Activated CD8-positive, alpha-beta memory T cell treated with anti-CD3 and anti-CD28 coated beads for 48 hours (primary cell): ENCODE data around the gene RTN1.

Source experiments
- DNase-seq, 3 experiments: peaks; one replicate each; pipeline ENCODE4 v3.0.0-alpha.2; 2020; ENCODE audit warnings: low read depth in 2 of 3, low spot score in 2 of 3

RTN1 gene

GRCh38 chr14:59852350-59852749 lies 18.2 kb downstream of the RTN1 start:
- DNase-seq: no peak

DNA sequence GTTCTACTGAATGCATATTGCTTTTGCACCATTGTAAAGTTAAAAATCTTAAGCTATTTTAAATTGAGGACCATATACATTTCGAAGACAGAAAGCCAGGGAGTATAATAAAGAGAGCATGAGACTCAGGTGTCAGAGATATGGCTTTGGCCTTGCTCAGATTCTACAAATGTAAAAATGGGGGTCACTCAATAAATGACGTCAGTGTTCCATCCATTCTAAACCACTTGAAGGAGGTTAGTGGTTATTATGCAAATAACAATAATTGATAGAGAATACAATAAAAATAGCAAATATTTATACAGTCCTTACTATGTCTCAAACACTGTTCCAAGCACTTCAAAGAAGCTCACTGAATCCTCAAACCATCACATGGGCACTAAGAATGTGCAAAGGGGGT lies 20.1 kb downstream of the RTN1 start:
- no peak for DNase-seq

- DNase-seq: no peak
Measured at GRCh38 chr14:59849411-59850130, 21.0 kb downstream of the RTN1 start.

DNA sequence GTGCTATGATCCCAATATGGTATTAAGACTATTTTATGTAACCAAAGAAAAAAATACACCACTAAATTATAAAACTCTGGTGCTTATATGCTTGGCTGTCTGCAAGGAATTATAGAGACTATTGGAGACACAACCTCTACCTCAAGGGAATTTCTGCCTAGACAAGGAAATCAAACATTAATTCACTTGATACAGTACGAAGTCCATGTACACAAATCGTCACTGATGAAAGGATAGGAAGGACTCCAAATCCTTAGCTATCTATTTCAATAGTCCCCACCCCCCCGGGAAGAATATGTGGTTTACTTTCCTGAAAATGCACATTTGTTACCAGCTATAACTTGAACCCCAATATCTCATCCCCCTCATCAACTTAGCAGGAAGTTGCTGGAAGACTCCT lies 21.9 kb downstream of the RTN1 start:
- DNase-seq: no peak

DNA sequence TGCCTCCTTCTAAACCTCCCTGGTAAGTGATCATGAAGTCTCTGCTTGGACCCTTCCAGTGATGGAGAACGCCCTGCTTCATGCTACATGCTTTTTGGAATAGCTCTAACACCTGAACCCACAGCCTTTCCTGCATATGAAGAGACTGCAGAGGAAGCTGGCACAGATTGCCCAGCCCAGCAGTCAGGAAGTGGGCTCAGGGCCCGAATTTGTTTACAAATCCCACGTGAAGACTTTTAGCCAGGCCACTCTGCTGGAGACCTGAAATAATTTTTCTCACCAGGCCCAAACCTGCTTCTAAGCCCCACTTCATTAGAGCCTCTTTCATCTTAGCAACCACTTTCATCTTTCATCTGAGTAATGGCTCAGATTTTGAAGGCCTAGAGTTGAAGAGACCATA lies 22.9 kb downstream of the RTN1 start:
- no peak for DNase-seq

DNA sequence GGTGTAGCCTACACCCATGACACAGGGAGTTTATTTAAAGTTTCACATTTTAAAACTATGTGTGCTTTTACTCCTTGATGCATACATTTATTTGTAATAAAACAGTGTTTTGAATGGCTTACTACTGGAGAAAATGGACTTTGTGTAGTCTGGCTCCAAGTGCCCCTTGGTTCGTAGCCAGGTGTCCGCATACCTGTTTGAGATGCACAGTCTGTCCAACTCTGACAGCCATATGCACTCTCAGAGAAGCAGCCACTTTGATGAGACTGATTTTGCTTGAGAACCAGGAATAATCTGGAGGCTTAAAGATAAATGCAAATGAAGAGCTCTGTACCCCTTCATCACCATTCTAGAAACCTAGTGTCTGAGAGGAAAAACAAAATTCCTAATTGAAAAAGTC lies 24.0 kb downstream of the RTN1 start:
- DNase-seq: no peak

DNA sequence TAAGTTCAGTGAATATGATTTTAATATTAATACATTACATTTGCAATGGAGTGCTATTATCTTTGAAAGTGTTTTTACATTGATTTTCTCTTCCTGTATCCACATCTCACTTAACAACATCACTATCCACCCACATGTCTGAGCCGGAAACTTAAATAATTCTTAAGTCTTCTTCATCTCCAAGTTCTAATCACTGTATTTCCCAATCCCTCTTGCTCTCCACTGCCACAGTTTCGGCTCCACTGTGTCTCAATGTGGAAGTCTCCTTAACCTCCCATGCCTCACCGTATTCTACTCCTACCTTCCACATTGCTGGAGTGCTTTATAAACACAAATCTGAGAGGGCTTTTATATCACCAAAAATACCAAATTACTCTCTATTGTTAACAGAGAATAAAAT lies 25.3 kb downstream of the RTN1 start:
- no peak for DNase-seq

GRCh38 chr14:59844186-59844812 lies 26.3 kb downstream of the RTN1 start:
- DNase-seq: no peak

GRCh38 chr14:59836116-59836515 lies 34.5 kb downstream of the RTN1 start:
- no peak for DNase-seq

GRCh38 chr14:59832653-59833294 lies 37.8 kb downstream of the RTN1 start:
- no peak for DNase-seq

DNA sequence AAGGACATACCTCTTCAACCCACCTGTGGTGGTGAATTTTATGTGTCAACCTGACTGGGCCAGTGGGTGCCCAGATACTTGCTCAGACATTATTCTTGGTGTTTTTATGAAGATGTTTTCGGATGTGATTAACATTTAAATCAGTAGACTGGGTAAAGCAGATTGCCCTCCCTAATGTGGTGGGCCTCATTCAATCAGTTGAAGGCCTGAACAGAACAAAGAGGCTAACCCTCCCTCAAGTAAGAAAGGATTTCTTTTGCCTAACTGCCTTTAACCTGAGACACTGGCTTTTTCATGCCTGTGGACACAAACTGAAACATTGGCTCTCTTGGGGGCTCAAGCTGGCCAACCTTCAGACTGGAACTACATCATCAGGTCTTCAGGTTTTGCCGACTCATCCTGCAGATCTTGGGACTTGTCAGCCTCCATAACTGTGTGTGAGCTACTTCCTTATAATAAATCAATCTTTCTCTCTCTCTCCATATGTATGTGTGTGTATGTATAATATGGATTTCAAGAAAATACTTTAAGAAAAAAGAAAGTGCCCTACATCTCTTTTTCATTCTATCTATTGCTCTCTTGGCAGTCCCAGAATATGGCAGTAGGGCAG lies 39.4 kb downstream of the RTN1 start:
- DNase-seq: no peak

GRCh38 chr14:59830338-59830734 lies 40.2 kb downstream of the RTN1 start:
- no peak for DNase-seq

DNA sequence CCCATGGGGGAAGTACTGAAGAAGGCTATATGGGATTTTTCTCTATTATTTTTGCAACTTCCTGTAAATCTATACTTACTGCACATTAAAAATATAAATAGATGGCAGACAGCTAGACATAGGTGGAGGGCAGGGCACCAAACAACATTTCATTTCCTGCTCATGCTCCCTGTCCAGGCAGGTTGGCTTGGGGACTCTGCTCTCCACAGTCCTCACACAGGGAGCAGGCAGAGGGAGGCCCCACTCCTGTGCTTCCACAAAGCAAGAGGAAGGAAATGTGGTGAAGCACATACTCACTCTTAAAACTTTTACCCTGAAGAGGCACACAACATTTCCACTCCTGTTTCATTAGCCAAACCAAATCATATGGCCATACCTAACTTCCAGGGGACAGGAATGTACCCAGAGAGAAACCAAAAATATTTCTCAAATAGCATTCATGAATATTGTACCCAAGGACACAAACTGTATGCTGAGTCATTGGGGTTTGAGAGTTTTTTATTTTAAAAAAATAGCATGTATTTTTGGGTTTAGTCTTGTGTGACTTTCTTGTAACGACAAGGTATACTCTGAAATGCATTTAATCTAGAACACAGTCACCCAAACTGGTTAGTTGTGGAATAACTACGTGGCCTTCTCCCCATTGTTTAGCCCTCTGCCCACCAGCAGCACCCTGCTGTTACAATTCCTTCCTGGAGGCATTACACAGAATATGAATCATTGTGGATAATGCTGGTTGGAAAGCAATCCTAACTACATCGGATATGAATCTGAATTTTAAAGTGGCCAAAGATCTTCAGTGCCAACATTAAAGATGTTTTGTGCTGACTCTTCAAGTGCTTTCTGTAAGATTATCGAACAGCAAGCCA lies 40.9 kb downstream of the RTN1 start:
- no peak for DNase-seq

DNA sequence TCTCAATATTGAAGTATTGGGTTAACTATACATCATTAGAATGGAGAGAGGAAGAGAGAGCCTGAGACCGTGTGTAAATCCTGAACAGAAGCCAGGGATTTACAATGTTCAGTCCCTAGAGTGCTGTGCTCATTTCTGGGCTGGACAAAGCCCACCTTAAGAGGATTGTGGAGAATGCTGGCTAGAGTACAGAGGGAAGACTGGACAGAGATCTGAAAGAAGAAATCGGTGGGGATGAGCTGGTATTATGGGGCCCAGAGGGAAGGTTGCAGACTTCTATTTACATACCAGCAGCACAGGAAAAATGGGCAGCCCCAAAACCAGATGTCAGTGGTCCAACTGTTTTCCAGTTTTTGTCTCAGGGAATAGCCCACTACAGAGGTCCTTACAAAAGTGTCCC lies 42.3 kb downstream of the RTN1 start:
- no peak for DNase-seq

DNA sequence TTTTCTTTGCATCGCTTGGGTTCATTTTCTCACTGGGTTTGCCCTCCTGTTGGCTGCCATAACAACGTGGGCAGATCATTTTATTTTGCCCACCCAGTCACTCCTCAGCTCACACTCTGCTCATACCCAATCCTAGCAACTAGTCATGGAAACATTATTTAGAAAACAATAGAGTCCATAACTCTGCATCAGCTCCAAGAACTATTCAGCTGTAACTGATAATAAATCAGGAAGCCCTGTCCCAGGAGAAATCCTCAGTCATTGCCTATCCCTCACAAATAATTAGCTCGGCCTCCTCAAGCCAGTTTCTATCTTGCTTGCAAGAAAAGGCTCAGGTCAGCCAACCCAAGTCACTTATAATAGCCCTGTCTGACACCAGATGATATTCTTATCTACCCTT lies 43.2 kb downstream of the RTN1 start:
- no peak for DNase-seq

DNA sequence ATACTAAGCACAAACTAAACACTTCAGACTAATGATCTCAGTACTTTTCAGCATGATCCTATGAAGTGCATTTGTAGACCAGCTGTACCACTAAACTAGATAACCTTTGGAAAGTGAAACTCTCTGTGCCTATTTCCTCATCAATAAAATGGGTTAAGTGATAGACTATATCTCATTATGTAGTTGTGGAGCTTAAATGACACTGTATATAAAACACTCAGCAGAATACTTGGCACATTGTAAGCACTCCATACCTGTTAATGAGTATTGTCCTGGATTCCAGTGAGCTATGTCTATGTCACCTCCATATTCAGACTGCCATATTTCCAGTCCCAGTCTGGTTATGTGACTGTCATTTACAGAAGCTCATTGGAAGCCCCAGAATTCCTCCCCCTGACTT lies 44.4 kb downstream of the RTN1 start:
- DNase-seq: no peak

DNA sequence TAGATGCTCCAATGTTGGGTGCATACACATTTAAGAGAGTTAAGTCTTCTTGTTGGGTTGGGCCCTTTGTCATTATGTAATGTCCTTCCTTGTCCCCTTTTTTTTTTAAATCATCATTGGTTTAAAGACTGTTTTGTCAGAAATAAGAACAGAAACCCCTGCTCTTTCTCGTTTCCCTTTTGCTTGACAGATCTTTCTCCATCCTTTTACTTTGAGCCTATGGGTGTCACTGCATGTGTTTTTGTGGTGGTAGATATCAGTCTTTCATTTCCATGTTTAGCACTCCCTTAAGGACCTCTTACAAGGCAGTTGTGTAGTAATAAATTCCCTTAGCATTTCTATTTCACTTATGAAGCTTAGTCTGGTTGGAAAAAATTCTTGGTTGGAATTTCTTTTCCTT lies 47.4 kb downstream of the RTN1 start:
- DNase-seq: no peak

DNA sequence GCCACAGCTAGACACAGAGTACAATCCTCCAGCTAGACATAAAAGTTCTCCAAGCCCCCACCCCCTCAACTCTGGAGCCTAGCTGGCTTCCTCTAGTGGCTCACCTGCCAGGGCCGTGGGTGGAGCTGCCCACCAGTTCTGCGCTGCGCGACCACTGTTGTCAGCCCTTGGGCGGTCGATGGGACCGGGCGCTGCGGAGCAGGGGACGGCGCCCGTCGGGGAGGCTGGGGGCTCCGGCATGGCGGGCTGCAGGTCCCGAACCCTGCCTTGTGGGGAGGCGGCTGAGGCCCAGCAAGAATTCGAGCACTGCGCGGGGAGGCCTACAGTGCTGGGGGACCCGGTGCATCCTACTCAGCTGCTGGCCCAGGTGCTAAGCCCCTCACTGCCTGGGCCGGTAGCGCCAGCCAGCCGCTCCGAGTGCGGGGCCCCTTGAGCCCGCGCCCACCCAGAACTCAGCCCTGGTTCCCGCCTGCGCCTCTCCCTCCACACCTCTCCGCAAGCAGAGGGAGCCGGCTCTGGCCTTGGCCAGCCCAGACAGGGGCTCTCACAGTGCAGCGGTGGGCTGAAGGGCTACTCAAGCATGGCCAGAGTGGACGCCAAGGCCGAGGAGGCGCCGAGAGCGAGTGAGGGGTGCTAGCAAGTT lies 51.0 kb downstream of the RTN1 start:
- no peak for DNase-seq

GRCh38 chr14:59816941-59817340 lies 53.6 kb downstream of the RTN1 start:
- DNase-seq: no peak

GRCh38 chr14:59814988-59815387 lies 55.6 kb downstream of the RTN1 start:
- no peak for DNase-seq

DNA sequence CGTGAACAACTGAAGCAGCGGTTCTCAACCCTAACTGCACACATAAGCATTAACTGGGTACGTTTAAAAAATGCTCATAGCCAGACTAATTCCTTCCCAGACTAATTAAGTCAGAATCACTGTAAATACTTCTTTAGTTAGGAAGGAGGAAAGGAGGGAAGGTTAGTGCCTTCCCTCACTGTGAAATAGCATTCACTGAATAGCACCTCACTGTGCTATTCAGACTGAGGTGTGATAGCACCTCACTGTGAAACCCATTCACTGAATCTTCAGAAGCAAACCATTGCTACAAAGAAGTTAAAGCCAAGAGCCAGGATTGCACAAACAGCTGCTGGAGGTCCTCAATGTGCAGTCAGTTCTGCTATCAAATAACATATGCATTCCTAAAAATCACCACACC lies 58.8 kb downstream of the RTN1 start:
- no peak for DNase-seq
